DOHH2 (cell line): Measurements from ENCODE around the gene CDH24.

Experiments
- CTCF ChIP-seq: fragments of 200-600 bp; sonication (generic); IDR thresholded peaks from one replicate; pipeline ENCODE4 v1.5.1; 2014; ENCODE audit warnings: antibody characterized with exemption, mild to moderate bottlenecking, low read depth, low read length; ENCODE audit not compliant: poor library complexity, severe bottlenecking
- EZH2phosphoT487 ChIP-seq: fragments of 200-600 bp; sonication (generic); IDR thresholded peaks from 2 replicates; pipeline ENCODE4 v1.6.1; 2017; ENCODE audit warnings: borderline replicate concordance, mild to moderate bottlenecking, antibody characterized with exemption, low read length, moderate library complexity, mixed read lengths

- TF ChIP-seq CTCF, result no peak
- no peak for TF ChIP-seq EZH2phosphoT487
Observed at GRCh38 chr14:23052671-23053070, 4.6 kb downstream of the CDH24 start.
